ENCODE measurements around the gene S100P. TPM values are rescaled to one million over a fixed set of nuclear protein-coding genes. Genes with fewer than 3 reads are reported as not detected.

The S100P gene
- total and polyA plus RNA-seq, 2 of the 4 experiments (the other 2 are of a cell fraction), result not detected

DNA sequence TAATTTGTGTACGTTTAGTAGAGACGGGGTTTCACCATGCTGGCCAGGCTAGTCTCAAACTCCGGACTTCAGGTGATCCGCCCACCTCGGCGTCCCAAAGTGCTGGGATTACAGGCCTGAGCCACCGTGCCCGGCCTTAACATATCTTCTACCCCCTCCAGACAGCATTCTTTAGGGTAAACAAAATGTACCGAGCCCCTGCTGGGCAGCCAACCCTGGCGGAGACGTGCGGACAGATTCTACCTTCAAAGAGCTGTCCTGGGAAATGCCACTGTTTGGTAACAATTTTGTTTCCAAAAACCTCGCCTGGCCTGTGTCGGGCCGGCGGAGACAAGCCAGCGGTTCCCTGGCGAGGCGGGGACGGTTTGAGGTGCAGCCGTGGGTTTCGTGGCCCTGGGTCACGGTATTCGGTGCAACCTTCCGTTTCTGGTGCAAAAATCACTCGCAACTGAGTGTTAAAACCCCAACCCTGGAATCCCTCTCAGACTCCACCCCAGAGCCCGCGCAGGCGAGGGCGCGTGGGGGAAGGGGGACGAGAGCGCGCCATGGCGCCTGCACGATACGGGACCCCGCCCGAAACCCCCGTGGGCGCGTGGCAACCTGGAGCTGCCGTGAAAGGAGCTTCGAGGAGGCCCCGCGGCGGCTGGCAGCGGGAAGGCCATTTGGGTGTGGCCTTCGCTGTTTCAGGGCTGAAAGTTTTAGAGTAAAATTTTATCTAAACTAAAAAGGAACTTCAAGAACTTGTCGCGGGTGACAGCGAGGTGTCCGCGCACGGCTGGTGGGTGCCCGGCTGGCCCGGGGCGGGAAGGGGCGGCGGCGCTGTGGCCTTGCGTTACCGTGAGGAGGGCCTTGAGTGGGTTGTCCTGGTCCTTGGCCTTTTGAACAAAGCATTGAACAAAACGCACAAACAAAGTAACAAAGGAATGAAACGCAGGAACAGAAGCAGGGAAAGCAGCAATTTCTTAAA, 36.2 kb upstream of the S100P start:
- H2BK15ac ChIP-seq (ENCODE audit: low read depth, low read length), result no peak overlapping the region
- H2BK5ac ChIP-seq (ENCODE audit: low read depth, low read length, poor library complexity, severe bottlenecking), result no peak overlapping the region
- H3K9ac ChIP-seq (ENCODE audit: low read depth, low read length), result no peak overlapping the region
- H2BK120ac ChIP-seq (ENCODE audit: low read depth, low read length), result no peak overlapping the region
- no peak overlapping the region for H4K5ac ChIP-seq (ENCODE audit: low read depth, low read length)
- H2AFZ ChIP-seq (replicated peaks; ENCODE audit: low read length, poor library complexity), result no peak overlapping the region
- H4K91ac ChIP-seq (ENCODE audit: insufficient read depth, low read depth, low read length), result no peak overlapping the region
- H3K4me2 ChIP-seq (ENCODE audit: low read depth, low read length), result no peak overlapping the region
- no peaks in the 10 kb centered on the region for H4K20me1 ChIP-seq (ENCODE audit: insufficient read depth, low read length)
- peaks cover 2% of the 10 kb centered on the region; the same call in 1 of the 2 replicates for H3K27me3 ChIP-seq (ENCODE audit: control insufficient read depth, insufficient read depth, low read length)
- no peak overlapping the region for H3K4ac ChIP-seq (ENCODE audit: low read depth, low read length)
- dilution Hi-C loops (cut with HindIII; ENCODE audit: low sequenced_read_pairs, unreplicated experiment) (no loop called here), in situ Hi-C loops (cut with MboI; ENCODE audit: low sequenced_read_pairs) (no loop called here), intact Hi-C loops (cut with micrococcal nuclease) (no loop called here)
- no peak overlapping the region for H2AK9ac ChIP-seq (replicated peaks; ENCODE audit: low read depth, low read length, poor library complexity)
- no peak overlapping the region for H3K14ac ChIP-seq (replicated peaks; ENCODE audit: low read depth, low read length)
- H2BK20ac ChIP-seq (ENCODE audit: low read depth, low read length), result no peak overlapping the region
- CTCF ChIA-PET, result no interaction called here
- no peaks in the 10 kb centered on the region for H3K9me1 ChIP-seq (ENCODE audit: insufficient read depth, low read length)
- H3K9me3 ChIP-seq (ENCODE audit: control insufficient read depth, insufficient read depth, low read length), result no peaks in the 10 kb centered on the region
- BruUV-seq (replicated peaks), result no TSS peak
- H3K79me1 ChIP-seq (ENCODE audit: low read depth in 1 of 2, low read length in 2 of 2), result no peaks in the 10 kb centered on the region
- no peak overlapping the region for H3K23ac ChIP-seq (ENCODE audit: low read depth, low read length)
- POLR2A ChIA-PET (ENCODE audit: unreplicated experiment), result interaction anchor here (0.6 kb wide), 1 partner anchor 17 kb away, joined by 5 read pairs; the partner anchor contains the start of gene MRFAP1
- H2AK5ac ChIP-seq (ENCODE audit: low read depth, low read length), result no peak overlapping the region
- no peak overlapping the region for H3K56ac ChIP-seq (ENCODE audit: extremely low read depth, insufficient read depth, low read length)
- DNase-seq, result no peak
- H3K36me3 ChIP-seq (ENCODE audit: control insufficient read depth, insufficient read depth, low read length), result no peaks in the 10 kb centered on the region
- no peak for ATAC-seq (ENCODE audit: low read depth)
- H3K4me3 ChIP-seq (ENCODE audit: insufficient read depth, low read depth, low read length), result no peak overlapping the region
- no peaks in the 10 kb centered on the region for H3K4me1 ChIP-seq (ENCODE audit: control insufficient read depth, insufficient read depth, low read length)
- H4K8ac ChIP-seq (ENCODE audit: low read depth in 2 of 2, low read length in 2 of 2), result no peak overlapping the region
- H3K18ac ChIP-seq (ENCODE audit: low read depth, low read length), result no peak overlapping the region
- 75% methylated on average over 23 of the region's 65 CpGs; no CpG with 5 or more reads in 1 of the 2 experiments for WGBS, 2 experiments (ENCODE audit: extremely low coverage in 2 of 2, insufficient read length in 1 of 2)
- H3K27ac ChIP-seq (ENCODE audit: insufficient read depth, low read length), result no peak overlapping the region
- TF ChIP-seq NFE2L2 (IDR thresholded peaks at IDR 0.05; ENCODE audit: low read depth, low read length), result no peak
- no peak for TF ChIP-seq MAFK (IDR thresholded peaks at IDR 0.05; ENCODE audit: low read depth, low read length)
- TF ChIP-seq RFX5 (IDR thresholded peaks at IDR 0.05; ENCODE audit: low read depth, low read length), result no peak
- TF ChIP-seq, protein P1, sequence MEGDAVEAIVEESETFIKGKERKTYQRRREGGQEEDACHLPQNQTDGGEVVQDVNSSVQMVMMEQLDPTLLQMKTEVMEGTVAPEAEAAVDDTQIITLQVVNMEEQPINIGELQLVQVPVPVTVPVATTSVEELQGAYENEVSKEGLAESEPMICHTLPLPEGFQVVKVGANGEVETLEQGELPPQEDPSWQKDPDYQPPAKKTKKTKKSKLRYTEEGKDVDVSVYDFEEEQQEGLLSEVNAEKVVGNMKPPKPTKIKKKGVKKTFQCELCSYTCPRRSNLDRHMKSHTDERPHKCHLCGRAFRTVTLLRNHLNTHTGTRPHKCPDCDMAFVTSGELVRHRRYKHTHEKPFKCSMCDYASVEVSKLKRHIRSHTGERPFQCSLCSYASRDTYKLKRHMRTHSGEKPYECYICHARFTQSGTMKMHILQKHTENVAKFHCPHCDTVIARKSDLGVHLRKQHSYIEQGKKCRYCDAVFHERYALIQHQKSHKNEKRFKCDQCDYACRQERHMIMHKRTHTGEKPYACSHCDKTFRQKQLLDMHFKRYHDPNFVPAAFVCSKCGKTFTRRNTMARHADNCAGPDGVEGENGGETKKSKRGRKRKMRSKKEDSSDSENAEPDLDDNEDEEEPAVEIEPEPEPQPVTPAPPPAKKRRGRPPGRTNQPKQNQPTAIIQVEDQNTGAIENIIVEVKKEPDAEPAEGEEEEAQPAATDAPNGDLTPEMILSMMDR (conservative IDR thresholded peaks at IDR 0.05; ENCODE audit: low read depth, low read length), result no peak
- no peak for TF ChIP-seq SMC3 (IDR thresholded peaks at IDR 0.05; ENCODE audit: low read depth, low read length)
- TF ChIP-seq MXI1 (IDR thresholded peaks at IDR 0.05; ENCODE audit: borderline replicate concordance, low read depth, low read length), result no peak
- TF ChIP-seq, protein P2, sequence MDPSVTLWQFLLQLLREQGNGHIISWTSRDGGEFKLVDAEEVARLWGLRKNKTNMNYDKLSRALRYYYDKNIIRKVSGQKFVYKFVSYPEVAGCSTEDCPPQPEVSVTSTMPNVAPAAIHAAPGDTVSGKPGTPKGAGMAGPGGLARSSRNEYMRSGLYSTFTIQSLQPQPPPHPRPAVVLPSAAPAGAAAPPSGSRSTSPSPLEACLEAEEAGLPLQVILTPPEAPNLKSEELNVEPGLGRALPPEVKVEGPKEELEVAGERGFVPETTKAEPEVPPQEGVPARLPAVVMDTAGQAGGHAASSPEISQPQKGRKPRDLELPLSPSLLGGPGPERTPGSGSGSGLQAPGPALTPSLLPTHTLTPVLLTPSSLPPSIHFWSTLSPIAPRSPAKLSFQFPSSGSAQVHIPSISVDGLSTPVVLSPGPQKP (IDR thresholded peaks at IDR 0.05; ENCODE audit: borderline replicate concordance, low read depth, low read length), result no peak
- no peak for TF ChIP-seq USF2 (IDR thresholded peaks at IDR 0.05; ENCODE audit: low read depth, low read length)
- TF ChIP-seq FOS (IDR thresholded peaks at IDR 0.05; ENCODE audit: low read depth, low read length), result no peak
- TF ChIP-seq RCOR1 (IDR thresholded peaks at IDR 0.05; ENCODE audit: insufficient replicate concordance, low read length), result no peak
- TF ChIP-seq BHLHE40 (IDR thresholded peaks at IDR 0.05; ENCODE audit: low read depth, low read length), result no peak
- TF ChIP-seq MAZ (IDR thresholded peaks at IDR 0.05; ENCODE audit: borderline replicate concordance, low read depth, low read length), result no peak
- no peak for TF ChIP-seq CHD1 (IDR thresholded peaks at IDR 0.05; ENCODE audit: low read depth, low read length)
- TF ChIP-seq RAD21 (IDR thresholded peaks at IDR 0.05; ENCODE audit: low read length), result no peak
